Cortex of kidney (tissue), 1 donor: Measurements from ENCODE around the gene GNA12.

Experiments used
- DNase-seq: peaks from one replicate; lab custom pipeline; 2025; lab: John Stamatoyannopoulos, UW

Gene GNA12

GRCh38 chr7:2777898-2778535 is 66.1 kb downstream of the GNA12 start:
- no peak for DNase-seq

DNA sequence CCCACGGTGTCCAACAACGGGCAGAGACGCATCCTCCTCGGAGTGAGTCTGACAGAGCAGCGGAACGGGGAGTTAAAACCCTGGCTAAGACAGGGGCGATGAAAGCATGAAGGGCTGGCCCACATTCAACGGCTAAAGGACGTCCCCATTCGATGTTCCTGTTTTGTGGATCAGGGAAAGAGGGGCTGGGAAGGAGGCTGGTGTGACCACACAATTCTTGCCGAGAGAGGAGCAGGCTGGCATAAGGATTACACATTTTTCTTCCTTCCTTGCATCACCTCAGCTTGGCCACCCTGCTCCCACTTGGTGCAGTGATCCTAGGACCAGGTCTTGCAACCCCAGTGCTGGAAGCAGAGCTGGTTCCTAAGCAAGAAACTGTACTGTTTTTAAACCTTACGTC is 67.7 kb downstream of the GNA12 start:
- no peak for DNase-seq

- no peak for DNase-seq
Measured at GRCh38 chr7:2775785-2776184, 68.3 kb downstream of the GNA12 start.

GRCh38 chr7:2775376-2775775 is 68.7 kb downstream of the GNA12 start:
- no peak for DNase-seq

- no peak for DNase-seq
Measured at GRCh38 chr7:2774935-2775334, 69.2 kb downstream of the GNA12 start.

DNA sequence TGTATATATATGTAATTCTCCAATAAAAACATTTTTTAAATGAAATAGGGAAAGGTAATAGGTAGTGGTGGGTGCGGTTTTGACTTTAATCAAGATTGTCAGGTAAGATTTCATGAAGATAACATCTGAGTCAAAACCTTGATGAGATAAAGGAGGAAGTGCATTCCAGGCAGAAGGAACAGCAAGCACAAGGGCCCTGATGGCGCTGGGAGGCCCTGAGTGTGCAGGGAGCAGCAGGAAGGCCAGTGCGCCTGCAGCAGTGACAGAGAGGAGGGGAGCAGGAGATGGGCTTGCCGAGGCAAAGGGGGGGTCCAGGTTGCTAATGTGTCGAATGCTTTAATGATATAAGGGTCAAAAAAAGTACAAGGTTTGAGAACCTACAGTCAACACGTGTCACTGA is 69.8 kb downstream of the GNA12 start:
- no peak for DNase-seq

GRCh38 chr7:2773608-2774007 is 70.5 kb downstream of the GNA12 start:
- DNase-seq, result no peak

GRCh38 chr7:2771274-2771731 is 72.8 kb downstream of the GNA12 start:
- DNase-seq, result no peak

GRCh38 chr7:2764621-2765020 is 79.5 kb downstream of the GNA12 start:
- DNase-seq, result no peak

GRCh38 chr7:2763597-2763996 is 80.5 kb downstream of the GNA12 start:
- DNase-seq, result no peak

- no peak for DNase-seq
Measured at GRCh38 chr7:2761801-2762497, 82.2 kb downstream of the GNA12 start.

DNA sequence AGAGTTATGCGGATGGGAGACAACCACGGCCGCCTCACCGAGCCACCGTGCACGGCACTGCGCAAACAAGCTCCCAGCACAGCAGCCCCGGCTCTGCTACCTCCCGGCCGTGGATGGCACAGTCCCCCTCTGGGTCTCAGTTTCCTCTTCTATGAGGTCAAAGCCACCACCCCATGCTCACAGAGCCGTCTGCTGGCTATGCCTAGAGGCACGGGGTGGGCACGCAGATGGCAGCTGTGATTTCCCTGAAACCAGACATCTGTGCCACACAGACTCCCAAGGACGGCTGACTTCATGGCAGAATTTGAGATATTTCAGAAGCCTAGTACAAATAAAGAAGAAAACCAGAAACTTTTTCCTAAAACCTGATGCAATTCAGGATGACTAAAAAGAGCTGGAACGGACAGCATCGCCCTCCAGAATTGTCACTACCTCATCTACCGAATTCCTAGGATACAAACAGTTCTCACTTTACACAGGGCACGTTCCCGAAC is 82.9 kb downstream of the GNA12 start:
- no peak for DNase-seq

- DNase-seq, result no peak
Measured at GRCh38 chr7:2760098-2760889, 83.8 kb downstream of the GNA12 start.

- DNase-seq, result no peak
Measured at GRCh38 chr7:2759736-2760097, 84.4 kb downstream of the GNA12 start.

DNA sequence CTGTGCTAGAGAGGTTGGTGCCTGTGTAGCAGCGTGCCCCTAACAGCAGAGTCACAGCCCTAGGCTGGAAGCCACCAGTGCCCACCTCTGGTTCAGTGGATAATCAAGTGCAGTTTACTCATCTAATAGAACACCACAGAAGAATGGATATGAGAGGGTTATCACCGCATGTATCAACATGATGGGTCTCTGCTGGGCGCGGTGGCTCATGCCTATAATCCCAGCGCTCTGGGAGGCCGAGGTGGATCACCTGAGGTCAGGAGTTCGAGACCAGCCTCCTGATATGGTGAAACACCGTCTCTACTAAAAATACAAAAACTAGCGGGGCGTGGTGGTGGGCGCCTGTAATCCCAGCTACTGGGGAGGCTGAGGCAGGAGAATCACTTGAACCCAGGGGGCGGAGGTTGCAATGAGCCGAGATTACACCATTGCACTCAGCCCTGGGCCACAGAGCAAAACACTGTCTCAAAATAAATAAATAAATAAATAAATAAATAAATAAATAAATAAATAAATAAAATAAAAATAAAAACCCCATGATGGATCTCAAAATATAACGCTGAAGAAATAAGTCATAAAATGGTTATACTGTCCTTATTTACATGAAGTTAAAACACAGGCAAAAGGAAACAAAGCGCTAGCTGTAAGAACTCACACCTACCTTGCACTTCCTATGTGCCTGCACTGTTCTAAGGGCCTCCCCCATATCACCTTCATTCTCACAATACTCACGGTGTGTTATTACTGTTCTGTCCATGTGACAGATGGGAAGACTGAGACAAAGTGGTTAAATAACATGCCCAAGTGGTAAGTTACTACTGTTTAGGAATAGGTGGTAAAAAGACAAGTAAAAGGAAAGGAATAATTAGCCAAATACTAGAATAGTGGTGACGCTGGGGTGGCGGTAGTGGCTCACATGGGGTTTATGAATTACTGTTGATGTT is 85.2 kb downstream of the GNA12 start:
- no peak for DNase-seq

DNA sequence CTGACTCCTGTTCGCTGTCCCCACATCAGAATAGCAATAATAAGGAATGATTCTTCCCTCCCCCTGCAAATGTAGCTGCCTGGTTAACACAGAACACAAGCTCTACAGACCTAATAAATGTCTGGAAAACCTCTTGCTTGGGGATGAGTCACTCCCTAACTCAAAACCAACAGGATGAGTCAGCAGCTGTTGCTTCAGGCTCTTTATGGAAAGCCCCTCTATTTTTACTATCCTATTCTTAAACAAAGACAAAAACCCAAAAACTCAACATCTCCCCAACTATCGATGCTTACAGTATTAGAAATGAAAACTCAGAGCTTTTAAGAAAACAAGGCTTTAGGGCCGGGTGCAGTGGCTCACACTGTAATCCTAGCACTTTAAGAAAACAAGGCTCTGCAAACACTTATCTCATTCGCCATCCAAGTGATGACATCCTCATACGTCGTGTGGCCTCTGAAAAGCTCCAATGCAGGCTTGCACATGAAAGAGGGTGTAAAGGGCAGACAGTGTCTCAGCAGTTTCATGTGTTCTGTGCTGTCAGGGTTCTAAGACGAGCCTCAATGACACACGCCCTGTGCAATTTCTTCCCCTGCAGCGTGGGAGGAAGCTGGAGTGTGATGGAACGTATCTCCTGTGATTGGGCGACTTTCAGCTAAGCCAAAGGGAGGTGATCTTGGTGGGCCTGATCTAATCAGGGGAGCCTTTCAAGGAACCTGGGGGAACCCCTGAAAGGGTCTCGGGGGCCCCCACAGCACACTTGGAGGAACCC is 86.0 kb downstream of the GNA12 start:
- DNase-seq, result no peak

- no peak for DNase-seq
Measured at GRCh38 chr7:2757361-2757903, 86.7 kb downstream of the GNA12 start.

DNA sequence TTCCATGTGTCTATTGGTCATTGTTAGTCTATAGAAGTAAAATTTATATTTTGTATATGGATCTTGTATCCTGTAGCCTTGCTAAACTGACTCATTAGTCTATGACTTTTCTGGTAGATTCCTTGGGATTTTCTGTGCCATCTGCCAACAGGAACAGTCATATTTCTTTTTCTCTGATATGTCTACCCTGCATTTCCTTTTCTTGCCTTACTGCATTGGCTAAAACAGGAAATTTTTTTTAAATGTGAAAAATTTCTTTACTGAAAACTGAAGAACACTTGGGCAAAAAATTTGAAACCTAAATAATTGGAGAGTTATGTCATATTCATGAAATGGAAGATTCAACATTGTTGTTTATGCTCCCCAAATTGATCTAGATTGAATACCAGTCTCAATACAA is 88.6 kb downstream of the GNA12 start:
- DNase-seq, result no peak

- DNase-seq, result no peak
Measured at GRCh38 chr7:2754912-2755311, 89.2 kb downstream of the GNA12 start.

DNA sequence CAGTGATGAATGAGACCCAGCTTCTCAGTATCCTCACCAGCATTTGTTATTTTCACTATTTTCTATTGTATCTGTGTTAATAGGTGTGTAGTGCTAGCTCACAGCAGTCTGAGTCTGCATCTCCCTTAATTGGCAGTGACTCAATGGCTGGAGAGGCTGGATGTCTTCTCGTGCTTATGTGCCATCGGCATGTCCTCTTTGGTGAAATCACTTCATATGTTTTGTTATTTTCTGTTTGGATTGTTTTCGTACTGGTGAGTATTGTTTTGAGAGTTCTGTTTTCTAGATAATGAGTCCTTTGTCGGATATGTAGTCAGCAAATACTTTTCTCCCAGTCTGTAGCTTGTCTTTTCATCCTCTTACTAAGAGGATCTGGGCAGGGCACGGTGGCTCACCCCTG is 90.0 kb downstream of the GNA12 start:
- no peak for DNase-seq

DNA sequence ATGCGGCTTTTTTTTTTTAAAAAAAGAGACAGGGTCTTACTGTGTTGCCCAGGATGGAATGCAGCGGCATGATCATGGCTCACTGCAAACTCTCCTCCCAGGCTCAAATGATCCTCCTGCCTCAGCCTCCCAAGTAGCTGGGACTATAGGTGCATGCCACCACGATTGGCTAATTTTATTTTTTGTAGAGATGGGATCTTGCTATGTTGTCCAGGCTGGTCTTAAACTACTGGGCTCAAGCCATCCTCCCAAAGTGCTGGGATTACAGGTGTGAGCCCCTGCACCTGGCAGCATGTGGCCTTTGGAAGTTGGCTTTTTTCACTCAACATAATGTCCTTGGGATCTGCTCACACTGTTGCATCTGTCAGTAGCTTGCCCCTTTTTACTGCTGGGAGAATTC is 91.0 kb downstream of the GNA12 start:
- no peak for DNase-seq
